ENCODE measurements around the gene SKAP1. TPM values are rescaled to one million over a fixed set of nuclear protein-coding genes. Genes with fewer than 3 reads are reported as not detected.

The SKAP1 gene
- total and polyA plus RNA-seq, 9 donors: 0.30 to 6.0 (median 2.4) TPM; not detected in 1

- DNase-seq: no peak
- intact Hi-C loops (cut with DNase I): no loop called here
- Histone ChIP-seq H3K27me3 (no peaks in the 10 kb centered on the region), H3K9me3 (no peaks in the 10 kb centered on the region), H3K4me1 (ENCODE audit: insufficient read depth) (no peaks in the 10 kb centered on the region), H3K4me3 (no peak overlapping the region), H3K36me3 (no peaks in the 10 kb centered on the region), H3K27ac (no peak overlapping the region)
- TF ChIP-seq EP300 (IDR thresholded peaks at IDR 0.05) (no peak), CTCF (IDR thresholded peaks at IDR 0.05) (no peak), POLR2A (IDR thresholded peaks at IDR 0.05) (no peak)
- 83 to 87% (median 83%) methylated on average over 9 of the region's 9 CpGs for WGBS, 3 donors
These were observed 319.3 kb downstream of the SKAP1 start for GRCh38 chr17:48110761-48111160.

- Histone ChIP-seq H3K36me3 (no peaks in the 10 kb centered on the region), H3K4me3 (peak within 1 kb of the TSS; percentile 97), H3K27me3 (no peaks in the 10 kb centered on the region), H3K27ac (peak within 1 kb of the TSS; percentile 63 to 93), H3K9me3 (no peaks in the 10 kb centered on the region), H3K4me1 (ENCODE audit: insufficient read depth) (no peaks in the 10 kb centered on the region)
- TF ChIP-seq POLR2A (IDR thresholded peaks at IDR 0.05): no peak
- peak in 1 of 3 donors; percentile 24 for TF ChIP-seq CTCF (IDR thresholded peaks at IDR 0.05)
- DNase-seq: peak; percentile 85 to 92 (median 87)
- 0% methylated on average over 54 to 64 of the region's 64 CpGs for WGBS, 3 donors
- intact Hi-C loops (cut with DNase I): no loop called here
These were observed 322.6 kb downstream of the SKAP1 start, which contains the start of gene SNX11 for GRCh38 chr17:48107137-48108055. Gene SNX11, plus strand, starts transcription at chr17:48107766. Its CDS starts 4,278 bp downstream, at chr17:48112044.

- intact Hi-C loops (cut with DNase I): no loop called here
- Histone ChIP-seq H3K27ac (peak overlapping the region; percentile 63 to 93), H3K4me3 (peak overlapping the region; percentile 97), H3K36me3 (no peaks in the 10 kb centered on the region), H3K27me3 (no peaks in the 10 kb centered on the region), H3K9me3 (no peaks in the 10 kb centered on the region), H3K4me1 (ENCODE audit: insufficient read depth) (no peaks in the 10 kb centered on the region)
- no peak for TF ChIP-seq CTCF (IDR thresholded peaks at IDR 0.05)
- TF ChIP-seq POLR2A (IDR thresholded peaks at IDR 0.05): no peak
- TF ChIP-seq EP300 (IDR thresholded peaks at IDR 0.05): no peak
- no peak for DNase-seq
- 24 to 39% (median 28%) methylated on average over 13 of the region's 13 CpGs for WGBS, 3 donors
These were observed 323.2 kb downstream of the SKAP1 start for GRCh38 chr17:48106802-48107136.

GRCh38 chr17:48104440-48104839, 325.6 kb downstream of the SKAP1 start:
- intact Hi-C loops (cut with DNase I): no loop called here
- 85 to 89% (median 87%) methylated on average over 7 of the region's 7 CpGs for WGBS, 3 donors
- no peak overlapping the region for H3K27ac ChIP-seq
- TF ChIP-seq CTCF (IDR thresholded peaks at IDR 0.05): no peak
- TF ChIP-seq POLR2A (IDR thresholded peaks at IDR 0.05): no peak
- TF ChIP-seq EP300 (IDR thresholded peaks at IDR 0.05): no peak
- no peaks in the 10 kb centered on the region for H3K36me3 ChIP-seq
- H3K4me1 ChIP-seq (ENCODE audit: insufficient read depth): peaks cover 6% of the 10 kb centered on the region
- no peaks in the 10 kb centered on the region for H3K9me3 ChIP-seq
- H3K4me3 ChIP-seq: no peak overlapping the region
- no peaks in the 10 kb centered on the region for H3K27me3 ChIP-seq
- no peak for DNase-seq

Data from ovary (tissue), 9 donors.